GM19328 (cell line): ENCODE data around the gene PITPNM3.

Experiments used
- ATAC-seq: cut with Tn5 transposase; IDR thresholded peaks from one replicate; pipeline ENCODE4 v1.9.1; 2021; ENCODE audit warnings: mild to moderate bottlenecking, moderate library complexity; ENCODE audit not compliant: unreplicated experiment

The PITPNM3 gene

GRCh38 chr17:6530324-6530920, 25.9 kb downstream of the PITPNM3 start:
- no peak for ATAC-seq

- ATAC-seq = no peak
Observed at GRCh38 chr17:6528557-6528956, 27.8 kb downstream of the PITPNM3 start.

- ATAC-seq = no peak
Observed at GRCh38 chr17:6526362-6527152, 29.8 kb downstream of the PITPNM3 start.

- ATAC-seq = no peak
Observed at GRCh38 chr17:6525731-6526130, 30.6 kb downstream of the PITPNM3 start.

- ATAC-seq = no peak
Observed at GRCh38 chr17:6525141-6525540, 31.2 kb downstream of the PITPNM3 start.

- ATAC-seq = no peak
Observed at GRCh38 chr17:6524520-6524919, 31.8 kb downstream of the PITPNM3 start.

GRCh38 chr17:6523809-6524355, 32.5 kb downstream of the PITPNM3 start:
- ATAC-seq = no peak

GRCh38 chr17:6523330-6523729, 33.0 kb downstream of the PITPNM3 start:
- ATAC-seq = no peak

GRCh38 chr17:6521586-6521985, 34.8 kb downstream of the PITPNM3 start:
- no peak for ATAC-seq

GRCh38 chr17:6517062-6517461, 39.3 kb downstream of the PITPNM3 start:
- no peak for ATAC-seq

- ATAC-seq = no peak
Observed at GRCh38 chr17:6514371-6514770, 42.0 kb downstream of the PITPNM3 start.

- ATAC-seq = no peak
Observed at GRCh38 chr17:6512552-6512951, 43.8 kb downstream of the PITPNM3 start.

- ATAC-seq = no peak
Observed at GRCh38 chr17:6510321-6510977, 45.9 kb downstream of the PITPNM3 start.

- no peak for ATAC-seq
Observed at GRCh38 chr17:6509921-6510320, 46.4 kb downstream of the PITPNM3 start.

- ATAC-seq = no peak
Observed at GRCh38 chr17:6509031-6509771, 47.2 kb downstream of the PITPNM3 start.

GRCh38 chr17:6508519-6509030, 47.8 kb downstream of the PITPNM3 start:
- ATAC-seq = no peak

- ATAC-seq = no peak
Observed at GRCh38 chr17:6508016-6508415, 48.3 kb downstream of the PITPNM3 start.

GRCh38 chr17:6507535-6507934, 48.8 kb downstream of the PITPNM3 start:
- ATAC-seq = no peak

GRCh38 chr17:6506679-6507231, 49.6 kb downstream of the PITPNM3 start:
- no peak for ATAC-seq

GRCh38 chr17:6505425-6506142, 50.8 kb downstream of the PITPNM3 start:
- no peak for ATAC-seq
